GM21447 (cell line): ENCODE measurements around the gene ANKLE1.

ENCODE experiments used
- ATAC-seq: cut with Tn5 transposase; IDR thresholded peaks from one replicate; pipeline ENCODE4 v1.9.1; 2021; ENCODE audit not compliant: unreplicated experiment

Gene ANKLE1

GRCh38 chr19:17281391-17282304 lies at the start of gene ANKLE1:
Gene ANKLE1 (plus strand): TSS chr19:17281901. CDS start chr19:17281921, 20 bp downstream.
- ATAC-seq, result peak; percentile 14

- ATAC-seq, result no peak
These were observed 49.4 kb upstream of the ANKLE1 start for GRCh38 chr19:17232258-17232657.

GRCh38 chr19:17234911-17235299 lies 46.8 kb upstream of the ANKLE1 start:
- peak; percentile 57 for ATAC-seq

- peak; percentile 50 for ATAC-seq
These were observed 46.3 kb upstream of the ANKLE1 start for GRCh38 chr19:17235300-17235970.

- ATAC-seq, result no peak
These were observed 45.5 kb upstream of the ANKLE1 start for GRCh38 chr19:17235971-17236777.

DNA sequence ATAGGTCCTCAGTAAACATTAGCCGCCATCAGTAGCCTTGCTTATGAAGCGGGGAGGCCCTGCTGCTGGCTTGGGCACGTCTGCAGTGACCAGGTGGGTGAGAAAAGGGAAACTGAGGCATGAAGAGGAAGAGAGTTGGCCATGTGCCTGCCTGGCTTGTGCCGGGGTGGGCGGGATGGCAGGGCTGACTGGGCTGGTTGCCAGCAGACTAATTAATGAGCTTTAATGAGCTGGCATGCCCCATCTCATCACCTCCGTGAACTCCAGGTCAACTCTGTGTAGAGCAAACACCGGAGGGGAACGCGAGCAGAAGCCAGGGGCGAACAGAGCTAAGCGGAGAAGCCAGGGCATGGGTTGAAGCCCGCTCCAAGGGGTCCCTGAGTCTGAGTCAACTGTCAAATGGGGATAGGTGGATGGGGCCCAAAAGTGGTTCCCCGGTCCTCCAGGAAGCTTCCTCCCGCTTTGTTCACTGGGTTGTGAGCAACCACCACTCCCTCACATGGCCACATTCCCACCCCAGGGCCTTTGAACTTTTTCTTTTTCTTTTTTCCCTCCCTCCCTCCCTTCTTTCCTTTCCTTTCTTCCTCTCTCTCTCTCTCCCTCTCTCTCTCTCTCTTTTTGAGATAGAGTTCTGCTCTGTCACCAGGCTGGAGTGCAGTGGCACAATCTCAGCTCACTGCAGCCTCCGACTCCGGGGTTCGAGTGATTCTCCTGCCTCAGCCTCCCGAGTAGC lies 44.7 kb upstream of the ANKLE1 start:
- no peak for ATAC-seq

GRCh38 chr19:17237747-17238706 lies 43.7 kb upstream of the ANKLE1 start:
- no peak for ATAC-seq

DNA sequence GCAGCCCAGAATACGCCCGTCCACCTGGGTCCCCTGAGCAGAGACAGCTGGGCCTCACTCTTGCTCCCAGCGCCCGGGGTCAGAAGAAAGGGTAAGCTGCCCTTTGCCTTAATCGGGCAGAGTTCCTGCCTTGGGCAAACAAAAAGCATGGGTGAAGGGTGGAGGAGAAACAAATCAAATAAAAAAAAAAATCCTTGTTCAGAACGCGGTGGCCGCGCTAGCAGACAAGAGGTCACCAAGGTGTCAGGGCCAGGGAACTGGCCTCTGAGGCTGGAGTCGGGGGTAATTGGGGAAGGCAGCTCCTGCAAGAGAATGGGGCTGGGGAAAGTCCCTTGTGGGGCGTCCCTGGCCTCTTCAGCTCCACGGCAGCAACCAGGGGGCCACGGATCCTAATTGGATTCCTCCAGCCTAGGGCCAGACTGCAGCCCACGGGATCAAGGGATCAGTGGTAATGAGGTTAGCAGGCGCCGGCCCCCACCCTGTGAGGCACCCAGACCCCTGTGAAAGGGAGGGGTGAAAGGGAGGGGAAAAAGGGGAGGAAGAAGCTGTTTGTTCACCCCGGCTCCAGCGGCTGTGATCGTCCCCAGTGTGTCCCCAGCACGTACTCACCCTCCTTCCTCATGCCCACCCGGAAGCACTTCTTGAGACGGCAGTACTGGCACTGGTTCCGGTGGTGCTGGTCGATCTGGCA lies 41.5 kb upstream of the ANKLE1 start:
- no peak for ATAC-seq

- ATAC-seq, result no peak
These were observed 40.8 kb upstream of the ANKLE1 start for GRCh38 chr19:17240826-17241399.

- no peak for ATAC-seq
These were observed 39.1 kb upstream of the ANKLE1 start for GRCh38 chr19:17242431-17243208.

GRCh38 chr19:17243211-17243829 lies 38.4 kb upstream of the ANKLE1 start:
- ATAC-seq, result no peak

DNA sequence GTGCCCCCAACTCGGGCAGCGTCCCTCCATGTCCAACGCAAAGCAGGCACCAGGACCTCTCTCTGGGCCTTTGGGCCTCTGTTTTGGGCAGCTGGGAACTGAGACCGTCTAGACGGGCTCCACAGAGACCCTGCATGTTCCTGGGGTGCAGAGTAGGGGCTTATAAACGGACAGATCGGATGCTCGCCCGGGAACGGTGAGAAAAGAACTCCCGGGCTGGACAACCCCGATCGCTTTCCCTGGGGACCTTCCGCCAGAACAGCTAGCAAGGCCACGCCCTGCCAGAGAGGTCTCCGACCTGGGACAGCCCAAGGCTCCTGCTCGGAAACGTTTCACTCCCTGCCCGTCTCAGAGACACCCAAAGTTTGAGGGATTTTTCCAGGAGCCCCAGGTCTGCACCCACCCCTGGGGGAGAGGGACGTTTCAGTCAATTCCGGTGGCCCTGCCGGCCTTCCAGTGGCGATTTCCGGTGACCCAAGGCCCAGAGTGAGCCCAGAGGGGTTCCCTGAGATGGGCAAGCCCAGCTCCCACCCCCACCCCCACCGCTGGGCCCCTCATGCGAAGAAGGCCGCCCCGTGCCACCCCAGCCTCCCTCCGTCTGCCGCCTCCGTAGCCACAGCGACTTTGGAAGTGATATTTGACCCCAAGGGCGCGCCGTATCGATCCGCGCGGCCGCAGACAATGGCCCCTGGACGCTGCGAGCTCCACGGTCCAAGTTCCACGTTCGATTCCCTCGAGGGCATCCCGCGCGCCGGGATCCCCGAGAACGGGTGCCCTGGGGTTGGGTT lies 37.7 kb upstream of the ANKLE1 start:
- ATAC-seq, result no peak

- no peak for ATAC-seq
These were observed 36.8 kb upstream of the ANKLE1 start for GRCh38 chr19:17244618-17245534.

DNA sequence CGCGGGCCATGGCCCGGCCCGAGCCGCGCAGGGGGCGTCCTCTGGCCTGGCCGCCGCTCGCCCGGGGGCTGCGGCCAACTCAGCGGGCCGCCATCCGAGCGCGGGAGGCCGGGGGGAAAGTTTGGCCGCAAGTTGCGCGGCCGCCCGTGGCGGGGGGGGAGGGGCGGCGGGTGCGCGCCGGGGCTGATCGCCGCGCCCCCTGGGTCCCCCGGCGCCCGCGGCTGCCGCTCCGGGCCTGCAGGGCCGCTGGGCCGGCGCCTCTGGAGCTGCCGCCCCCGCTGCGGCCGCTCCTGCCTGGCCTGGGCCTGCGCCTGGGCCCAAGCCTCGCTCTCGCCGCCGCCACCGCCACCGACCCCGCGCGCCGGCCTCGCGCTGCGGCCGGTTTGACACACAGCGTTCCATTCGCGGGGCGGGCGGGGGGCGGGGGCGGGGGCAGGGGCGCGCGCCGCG lies 36.1 kb upstream of the ANKLE1 start, which contains the start of gene NR2F6:
NR2F6 (minus strand) TSS at position 385 of the 450 bp plus-strand sequence. CDS start 699 bp downstream, outside the sequence.
- peak; percentile 14 for ATAC-seq

DNA sequence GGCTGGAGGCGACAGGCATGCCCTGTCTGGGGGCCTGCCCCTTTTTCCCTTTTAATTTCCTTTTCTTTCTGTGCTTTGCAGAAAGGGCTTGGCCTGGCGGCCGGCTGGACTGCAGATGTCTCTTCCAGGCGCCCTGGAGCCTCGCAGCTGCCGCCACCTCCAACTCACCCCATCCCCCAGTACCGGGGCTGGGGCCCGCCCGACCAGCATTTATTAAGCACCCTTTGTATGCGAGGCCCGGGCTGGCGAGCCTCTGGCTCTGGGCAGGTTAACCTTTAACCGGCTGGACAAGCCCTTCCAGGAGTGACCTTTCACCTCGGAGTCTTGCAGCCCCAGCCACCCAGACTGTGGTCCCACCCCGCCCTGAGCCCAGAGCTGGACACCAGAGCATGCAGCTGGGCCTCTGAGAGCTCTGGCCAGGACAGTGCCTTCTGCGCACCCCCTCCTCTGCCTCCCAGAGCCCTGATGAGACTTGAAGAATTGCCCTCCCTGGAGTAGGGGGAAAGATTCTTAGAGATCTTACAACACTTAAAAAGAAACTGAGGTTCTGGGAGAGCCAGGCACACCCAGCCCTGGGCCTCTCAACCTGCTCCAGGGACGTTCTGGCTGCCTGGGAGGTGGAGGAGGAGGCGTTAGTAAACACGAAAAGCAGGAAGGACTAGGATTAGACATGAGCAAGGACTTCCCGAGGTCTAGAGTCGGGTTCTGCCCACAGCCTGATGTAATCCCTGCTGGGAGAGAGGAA lies 34.8 kb upstream of the ANKLE1 start:
- ATAC-seq, result peak; percentile 10
